Neural progenitor cell (in vitro differentiated cells): ENCODE data around the gene THRB. TPM values are rescaled to one million over a fixed set of nuclear protein-coding genes. Genes with fewer than 3 reads are reported as not detected.
A peak's percentile ranks its signal among the peaks of the same experiment; 100 is the strongest.

Source experiments
- DNase-seq: peaks from one replicate; pipeline ENCODE4 v3.0.0-alpha.2; 2016; ENCODE audit warnings: low spot score
- H2AFZ ChIP-seq: fragments of 200-600 bp; sonication (generic); replicated peaks from 2 replicates; pipeline ENCODE4 v1.6.1; 2016; ENCODE audit warnings: antibody characterized with exemption
- H3F3A ChIP-seq: fragments of 200-600 bp; sonication (generic); 2 replicates; pipeline ENCODE4 v1.6.1; 2016; ENCODE audit warnings: antibody characterized with exemption, low read depth
- H3K27ac ChIP-seq: fragments of 200-600 bp; sonication (generic); 2 replicates; pipeline ENCODE4 v1.5.1; 2016; ENCODE audit warnings: mild to moderate bottlenecking
- H3K27me3 ChIP-seq: fragments of 200-600 bp; sonication (generic); 2 replicates; pipeline ENCODE4 v1.6.1; 2016; ENCODE audit warnings: mild to moderate bottlenecking, moderate library complexity
- H3K36me3 ChIP-seq: fragments of 200-600 bp; sonication (generic); 2 replicates; pipeline ENCODE4 v1.5.1; 2016
- H3K4me1 ChIP-seq: fragments of 200-600 bp; sonication (generic); 2 replicates; pipeline ENCODE4 v1.6.1; 2016; ENCODE audit warnings: mixed run types
- H3K4me2 ChIP-seq: fragments of 200-600 bp; sonication (generic); 2 replicates; pipeline ENCODE4 v1.6.1; 2016
- H3K4me3 ChIP-seq: fragments of 200-600 bp; sonication (generic); 2 replicates; pipeline ENCODE4 v1.5.1; 2016
- H3K79me2 ChIP-seq: fragments of 200-600 bp; sonication (generic); 2 replicates; pipeline ENCODE4 v1.6.1; 2016; ENCODE audit warnings: low read depth
- H3K9ac ChIP-seq: fragments of 200-600 bp; sonication (generic); 2 replicates; pipeline ENCODE4 v1.6.1; 2016
- H3K9me3 ChIP-seq: fragments of 200-600 bp; sonication (generic); 2 replicates; pipeline ENCODE4 v1.5.1; 2016; ENCODE audit warnings: low read depth
- H4K20me1 ChIP-seq: fragments of 200-600 bp; sonication (generic); 2 replicates; pipeline ENCODE4 v1.6.1; 2016; ENCODE audit warnings: low read depth
- H3K27ac Mint-ChIP-seq: 3 replicates; pipeline ENCODE4 v1.8.0; 2021; ENCODE audit warnings: mixed read lengths
- H3K27me3 Mint-ChIP-seq: 2 replicates; pipeline ENCODE4 v1.8.0; 2022; ENCODE audit warnings: low read depth, mild to moderate bottlenecking, inconsistent platforms, moderate library complexity, mixed read lengths; ENCODE audit not compliant: insufficient read depth
- H3K36me3 Mint-ChIP-seq: 3 replicates; pipeline ENCODE4 v1.8.0; 2021; ENCODE audit warnings: mixed read lengths
- H3K4me1 Mint-ChIP-seq: 3 replicates; pipeline ENCODE4 v1.8.0; 2021; ENCODE audit warnings: mixed read lengths
- H3K4me3 Mint-ChIP-seq: 3 replicates; pipeline ENCODE4 v1.8.0; 2021; ENCODE audit warnings: mild to moderate bottlenecking, moderate library complexity, mixed read lengths
- H3K9me3 Mint-ChIP-seq: 3 replicates; pipeline ENCODE4 v1.8.0; 2020; ENCODE audit warnings: mixed read lengths
- EZH2 ChIP-seq: fragments of 200-600 bp; sonication (generic); IDR thresholded peaks from 2 replicates; pipeline ENCODE4 v1.6.1; 2017; ENCODE audit warnings: antibody characterized with exemption, mild to moderate bottlenecking, moderate library complexity
- EZH2phosphoT487 ChIP-seq: fragments of 200-600 bp; sonication (generic); IDR thresholded peaks from 2 replicates; pipeline ENCODE4 v1.6.1; 2017; ENCODE audit warnings: antibody characterized with exemption
- total RNA-seq: library from RNA; depleted of rRNA; stranded (reverse); fragments of >200 nt; gene quantifications from 2 replicates; pipeline ENCODE4 v1.2.3, GENCODE V29; 2015; ENCODE audit warnings: low replicate concordance
- TF ChIP-seq, protein P1 (sequence below): fragments of 200-600 bp; sonication (generic); IDR thresholded peaks from 2 replicates; pipeline ENCODE4 v1.5.1; 2017; ENCODE audit warnings: antibody characterized with exemption, mild to moderate bottlenecking

THRB gene
- total RNA-seq, 1 donor from 2014 or later, result 1.2 TPM

DNA sequence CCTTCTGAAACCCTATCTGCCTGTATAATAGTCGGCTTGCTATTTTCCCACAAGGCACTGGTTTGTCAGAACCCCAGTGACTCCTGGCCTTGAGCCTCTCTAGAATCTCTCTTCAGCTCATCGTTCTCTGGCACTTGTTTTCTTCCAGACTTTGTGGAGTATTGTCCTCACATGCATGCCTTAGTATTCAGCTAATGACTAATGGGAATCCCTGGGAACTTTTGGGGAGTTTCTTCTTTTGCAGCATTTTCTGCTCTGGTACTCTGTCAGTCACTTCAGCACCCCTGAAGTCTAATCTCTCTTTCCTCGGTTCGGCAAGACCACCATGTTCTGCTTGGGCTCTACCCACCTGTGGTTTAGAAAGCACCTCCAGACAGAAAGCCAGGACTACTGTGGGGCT is 35.8 kb upstream of the THRB start:
- Histone ChIP-seq H3K4me1 (peaks cover 12% of the 10 kb centered on the region), H4K20me1 (no peaks in the 10 kb centered on the region), H3K9ac (no peak overlapping the region), H3K4me2 (no peak overlapping the region), H3K27ac (no peak overlapping the region), H3K36me3 (no peaks in the 10 kb centered on the region), H3F3A (no peaks in the 10 kb centered on the region), H2AFZ (no peak overlapping the region), H3K4me3 (no peak overlapping the region), H3K79me2 (no peaks in the 10 kb centered on the region), H3K27me3 (peaks cover under 1% of the 10 kb centered on the region), H3K9me3 (no peaks in the 10 kb centered on the region)
- no peak overlapping the region for H3K27ac Mint-ChIP-seq
- no peak for TF ChIP-seq EZH2
- TF ChIP-seq, protein P1, sequence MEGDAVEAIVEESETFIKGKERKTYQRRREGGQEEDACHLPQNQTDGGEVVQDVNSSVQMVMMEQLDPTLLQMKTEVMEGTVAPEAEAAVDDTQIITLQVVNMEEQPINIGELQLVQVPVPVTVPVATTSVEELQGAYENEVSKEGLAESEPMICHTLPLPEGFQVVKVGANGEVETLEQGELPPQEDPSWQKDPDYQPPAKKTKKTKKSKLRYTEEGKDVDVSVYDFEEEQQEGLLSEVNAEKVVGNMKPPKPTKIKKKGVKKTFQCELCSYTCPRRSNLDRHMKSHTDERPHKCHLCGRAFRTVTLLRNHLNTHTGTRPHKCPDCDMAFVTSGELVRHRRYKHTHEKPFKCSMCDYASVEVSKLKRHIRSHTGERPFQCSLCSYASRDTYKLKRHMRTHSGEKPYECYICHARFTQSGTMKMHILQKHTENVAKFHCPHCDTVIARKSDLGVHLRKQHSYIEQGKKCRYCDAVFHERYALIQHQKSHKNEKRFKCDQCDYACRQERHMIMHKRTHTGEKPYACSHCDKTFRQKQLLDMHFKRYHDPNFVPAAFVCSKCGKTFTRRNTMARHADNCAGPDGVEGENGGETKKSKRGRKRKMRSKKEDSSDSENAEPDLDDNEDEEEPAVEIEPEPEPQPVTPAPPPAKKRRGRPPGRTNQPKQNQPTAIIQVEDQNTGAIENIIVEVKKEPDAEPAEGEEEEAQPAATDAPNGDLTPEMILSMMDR, result no peak
- no peak for TF ChIP-seq EZH2phosphoT487
- no peak for DNase-seq
- peaks cover 2% of the 10 kb centered on the region for H3K27me3 Mint-ChIP-seq
- no peak overlapping the region for H3K4me3 Mint-ChIP-seq
- no peaks in the 10 kb centered on the region for H3K4me1 Mint-ChIP-seq
- H3K36me3 Mint-ChIP-seq, result no peaks in the 10 kb centered on the region
- no peaks in the 10 kb centered on the region for H3K9me3 Mint-ChIP-seq

DNA sequence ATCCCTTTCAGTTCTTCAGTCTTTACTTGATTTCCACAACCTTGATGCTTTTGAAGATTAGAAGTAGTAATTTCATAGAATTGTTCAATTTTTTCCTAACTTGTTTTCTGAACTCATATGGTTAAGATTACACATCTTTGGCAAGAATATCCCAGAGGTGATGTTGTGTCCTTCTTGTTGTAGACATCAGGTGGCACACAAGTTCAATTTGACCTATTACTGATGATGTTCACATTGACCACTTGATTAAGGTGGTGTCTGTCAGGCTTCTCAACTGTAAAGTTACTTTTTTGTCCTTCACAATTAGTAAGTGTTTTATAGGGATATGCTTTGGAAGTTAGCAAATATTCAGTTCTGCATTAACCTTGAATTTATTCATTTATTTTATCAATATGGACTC is 34.6 kb upstream of the THRB start:
- Histone ChIP-seq H3F3A (no peaks in the 10 kb centered on the region), H3K9me3 (no peaks in the 10 kb centered on the region), H3K4me1 (peaks cover 12% of the 10 kb centered on the region), H3K4me2 (no peak overlapping the region), H3K27me3 (peaks cover 13% of the 10 kb centered on the region), H2AFZ (no peak overlapping the region), H4K20me1 (no peaks in the 10 kb centered on the region), H3K79me2 (no peaks in the 10 kb centered on the region), H3K27ac (no peak overlapping the region), H3K9ac (no peak overlapping the region), H3K36me3 (no peaks in the 10 kb centered on the region), H3K4me3 (no peak overlapping the region)
- peaks cover 2% of the 10 kb centered on the region for H3K27me3 Mint-ChIP-seq
- no peak overlapping the region for H3K27ac Mint-ChIP-seq
- H3K4me3 Mint-ChIP-seq, result no peak overlapping the region
- H3K9me3 Mint-ChIP-seq, result no peaks in the 10 kb centered on the region
- TF ChIP-seq, protein P1, result no peak
- TF ChIP-seq EZH2phosphoT487 (no peak), EZH2 (no peak)
- no peak for DNase-seq
- H3K36me3 Mint-ChIP-seq, result no peaks in the 10 kb centered on the region
- no peaks in the 10 kb centered on the region for H3K4me1 Mint-ChIP-seq

DNA sequence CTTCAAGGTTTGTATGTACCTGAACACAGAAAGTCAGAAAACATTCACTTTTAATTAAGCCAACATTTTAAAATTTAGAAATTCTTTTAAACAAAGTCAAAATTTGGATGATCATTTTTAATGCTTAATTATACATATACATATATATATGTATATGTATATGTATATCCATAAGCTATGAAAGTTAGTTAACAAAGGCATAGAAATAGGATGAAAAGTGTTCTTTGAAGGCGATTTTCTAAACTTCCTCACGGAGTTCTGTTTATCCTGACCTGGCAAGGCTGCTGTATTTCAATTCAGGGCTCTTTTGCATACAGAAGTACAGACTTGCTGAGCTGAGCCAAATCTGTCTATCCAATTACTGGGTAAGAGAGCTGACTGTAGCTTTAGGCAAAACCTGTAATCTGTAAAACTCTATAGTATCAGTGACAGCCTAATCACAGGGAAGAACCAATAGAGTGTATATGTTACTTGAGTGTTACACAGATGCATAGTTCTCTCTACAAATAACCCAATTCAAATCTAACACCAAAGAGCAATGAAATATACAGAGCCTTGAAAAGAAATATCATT is 32.1 kb upstream of the THRB start:
- Mint-ChIP-seq H3K4me3 (no peak overlapping the region), H3K27ac (no peak overlapping the region), H3K9me3 (no peaks in the 10 kb centered on the region), H3K4me1 (peaks cover 8% of the 10 kb centered on the region), H3K36me3 (no peaks in the 10 kb centered on the region), H3K27me3 (peaks cover 12% of the 10 kb centered on the region)
- Histone ChIP-seq H3K27me3 (peaks cover 38% of the 10 kb centered on the region), H3K9me3 (no peaks in the 10 kb centered on the region), H3K27ac (no peak overlapping the region), H3K4me3 (no peak overlapping the region), H3F3A (no peaks in the 10 kb centered on the region), H3K4me2 (no peak overlapping the region), H3K4me1 (peaks cover 19% of the 10 kb centered on the region), H3K36me3 (no peaks in the 10 kb centered on the region), H3K79me2 (no peaks in the 10 kb centered on the region), H2AFZ (no peak overlapping the region), H4K20me1 (peaks cover 6% of the 10 kb centered on the region), H3K9ac (no peak overlapping the region)
- no peak for TF ChIP-seq EZH2
- no peak for TF ChIP-seq EZH2phosphoT487
- TF ChIP-seq, protein P1, result no peak
- peak; percentile 14 for DNase-seq
